Nephron progenitor cell (in vitro differentiated cells): ENCODE measurements around the gene DKC1.

ENCODE experiments used
- DNase-seq: peaks from one replicate; pipeline ENCODE4 v3.0.0; 2021
- H3K27ac Mint-ChIP-seq: 2 replicates; pipeline ENCODE4 v1.8.0; 2021; ENCODE audit warnings: mild to moderate bottlenecking, moderate library complexity, mixed read lengths
- H3K27me3 Mint-ChIP-seq: 2 replicates; pipeline ENCODE4 v1.8.0; 2021; ENCODE audit warnings: mild to moderate bottlenecking, low read depth, mixed read lengths; ENCODE audit not compliant: poor library complexity
- H3K36me3 Mint-ChIP-seq: 2 replicates; pipeline ENCODE4 v1.8.0; 2021; ENCODE audit warnings: low read depth, mixed read lengths
- H3K4me1 Mint-ChIP-seq: 2 replicates; pipeline ENCODE4 v1.8.0; 2021; ENCODE audit warnings: mixed read lengths
- H3K4me3 Mint-ChIP-seq: 2 replicates; pipeline ENCODE4 v1.8.0; 2021; ENCODE audit warnings: mild to moderate bottlenecking, moderate library complexity, mixed read lengths
- H3K9me3 Mint-ChIP-seq: 2 replicates; pipeline ENCODE4 v1.8.0; 2021; ENCODE audit warnings: mild to moderate bottlenecking, moderate library complexity, mixed read lengths
- TF ChIP-seq, protein P1 (sequence below): fragments of 200-600 bp; sonication (generic); IDR thresholded peaks from 2 replicates; pipeline ENCODE4 v1.5.0; 2021; ENCODE audit warnings: antibody characterized with exemption

Gene DKC1

DNA sequence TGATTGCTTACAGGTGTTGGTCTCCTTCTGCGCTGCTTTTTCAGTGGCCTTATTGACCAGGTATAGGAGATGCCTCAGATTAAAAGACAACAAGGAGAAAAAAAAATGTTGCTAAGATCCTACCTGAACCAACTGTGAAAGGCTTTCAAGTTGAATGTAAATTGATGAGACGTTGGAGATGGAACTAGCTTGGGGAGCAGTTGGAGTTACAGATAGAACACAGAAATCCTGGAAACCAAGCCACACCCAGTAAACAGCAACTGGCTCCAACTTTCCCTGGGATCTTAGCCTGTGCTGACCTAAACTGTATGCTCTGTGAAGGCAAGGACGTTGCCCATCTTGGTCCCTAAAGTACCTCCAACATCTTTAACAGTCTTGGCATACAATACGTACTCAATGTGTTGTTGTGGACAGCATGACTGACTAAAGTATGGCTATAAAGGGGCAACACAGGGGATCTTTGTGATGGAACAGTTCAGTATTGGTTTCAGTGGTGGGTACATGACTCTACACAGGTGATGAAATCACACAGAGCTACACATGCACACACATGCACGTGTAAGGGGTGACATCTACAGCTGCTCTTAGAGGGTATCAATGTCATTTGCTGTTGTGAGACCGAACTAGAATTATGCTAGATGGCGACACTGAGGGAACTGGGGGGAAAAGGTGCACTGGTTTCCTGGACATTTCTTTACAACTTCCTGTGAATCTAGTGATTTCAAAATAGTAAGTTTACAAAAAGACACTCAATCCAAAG, 34.1 kb upstream of the DKC1 start:
- Mint-ChIP-seq H3K36me3 (no peaks in the 10 kb centered on the region), H3K4me3 (no peak overlapping the region), H3K4me1 (peaks cover 19% of the 10 kb centered on the region), H3K27me3 (peaks cover 12% of the 10 kb centered on the region), H3K9me3 (peaks cover 50% of the 10 kb centered on the region), H3K27ac (no peak overlapping the region)
- DNase-seq = no peak
- TF ChIP-seq, protein P1, sequence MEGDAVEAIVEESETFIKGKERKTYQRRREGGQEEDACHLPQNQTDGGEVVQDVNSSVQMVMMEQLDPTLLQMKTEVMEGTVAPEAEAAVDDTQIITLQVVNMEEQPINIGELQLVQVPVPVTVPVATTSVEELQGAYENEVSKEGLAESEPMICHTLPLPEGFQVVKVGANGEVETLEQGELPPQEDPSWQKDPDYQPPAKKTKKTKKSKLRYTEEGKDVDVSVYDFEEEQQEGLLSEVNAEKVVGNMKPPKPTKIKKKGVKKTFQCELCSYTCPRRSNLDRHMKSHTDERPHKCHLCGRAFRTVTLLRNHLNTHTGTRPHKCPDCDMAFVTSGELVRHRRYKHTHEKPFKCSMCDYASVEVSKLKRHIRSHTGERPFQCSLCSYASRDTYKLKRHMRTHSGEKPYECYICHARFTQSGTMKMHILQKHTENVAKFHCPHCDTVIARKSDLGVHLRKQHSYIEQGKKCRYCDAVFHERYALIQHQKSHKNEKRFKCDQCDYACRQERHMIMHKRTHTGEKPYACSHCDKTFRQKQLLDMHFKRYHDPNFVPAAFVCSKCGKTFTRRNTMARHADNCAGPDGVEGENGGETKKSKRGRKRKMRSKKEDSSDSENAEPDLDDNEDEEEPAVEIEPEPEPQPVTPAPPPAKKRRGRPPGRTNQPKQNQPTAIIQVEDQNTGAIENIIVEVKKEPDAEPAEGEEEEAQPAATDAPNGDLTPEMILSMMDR = no peak

DNA sequence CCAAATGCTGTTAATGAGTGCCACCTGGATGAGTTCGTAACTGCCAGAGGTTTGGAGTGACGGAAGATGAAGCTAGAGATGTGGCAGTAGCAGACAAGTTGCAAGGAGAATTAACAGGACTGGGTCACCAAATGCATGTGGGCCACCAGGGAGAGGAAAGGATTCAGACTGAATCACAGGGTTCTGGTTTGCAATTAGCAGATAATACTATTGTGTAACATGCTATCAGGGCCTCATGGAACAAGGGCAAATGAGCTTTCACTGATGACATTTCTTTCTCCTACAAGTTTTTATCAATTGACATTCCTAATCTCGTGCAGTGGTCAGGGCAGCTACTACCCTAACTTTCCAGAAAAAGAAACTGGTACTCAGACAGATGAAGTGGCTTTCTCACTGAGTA, 33.2 kb upstream of the DKC1 start:
- H3K27ac Mint-ChIP-seq = no peak overlapping the region
- DNase-seq = no peak
- TF ChIP-seq, protein P1 = no peak
- H3K4me1 Mint-ChIP-seq = peaks cover 25% of the 10 kb centered on the region
- no peaks in the 10 kb centered on the region for H3K36me3 Mint-ChIP-seq
- H3K4me3 Mint-ChIP-seq = no peak overlapping the region
- peaks cover 47% of the 10 kb centered on the region for H3K9me3 Mint-ChIP-seq
- peaks cover 9% of the 10 kb centered on the region for H3K27me3 Mint-ChIP-seq

DNA sequence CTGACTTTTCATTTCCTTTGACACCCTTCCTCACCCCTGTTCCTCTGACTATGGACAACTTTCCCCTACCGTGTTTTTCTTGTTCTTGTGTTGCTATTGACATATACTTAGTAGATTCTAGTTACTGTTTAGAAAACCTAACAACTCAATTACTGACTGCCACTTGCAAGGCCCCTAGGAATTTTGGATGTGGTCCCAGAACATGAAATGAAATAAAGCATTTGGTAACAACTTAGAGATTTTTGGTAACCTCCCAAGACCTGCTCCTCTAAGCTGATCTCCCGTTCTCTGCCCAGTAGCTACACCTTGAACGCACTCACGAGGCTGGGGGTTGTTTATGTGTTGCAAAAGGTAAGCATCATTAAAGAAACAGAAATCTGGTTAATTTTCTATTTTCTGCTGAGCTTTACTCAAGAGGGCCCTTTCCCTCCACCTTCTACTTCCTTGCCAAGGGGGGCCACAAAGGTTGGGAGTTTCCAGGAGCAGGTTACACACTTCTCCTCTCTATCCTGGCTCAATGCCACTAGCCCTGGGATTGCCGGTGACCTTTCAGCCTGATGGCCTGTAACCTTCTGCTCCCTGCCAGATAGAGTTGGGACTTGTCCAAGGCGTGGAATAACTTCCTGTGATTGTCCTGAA, 32.3 kb upstream of the DKC1 start:
- TF ChIP-seq, protein P1 = no peak
- H3K4me1 Mint-ChIP-seq = peaks cover 32% of the 10 kb centered on the region
- no peak overlapping the region for H3K27ac Mint-ChIP-seq
- H3K27me3 Mint-ChIP-seq = peaks cover 6% of the 10 kb centered on the region
- no peak overlapping the region for H3K4me3 Mint-ChIP-seq
- DNase-seq = no peak
- peaks cover 38% of the 10 kb centered on the region for H3K9me3 Mint-ChIP-seq
- no peaks in the 10 kb centered on the region for H3K36me3 Mint-ChIP-seq

DNA sequence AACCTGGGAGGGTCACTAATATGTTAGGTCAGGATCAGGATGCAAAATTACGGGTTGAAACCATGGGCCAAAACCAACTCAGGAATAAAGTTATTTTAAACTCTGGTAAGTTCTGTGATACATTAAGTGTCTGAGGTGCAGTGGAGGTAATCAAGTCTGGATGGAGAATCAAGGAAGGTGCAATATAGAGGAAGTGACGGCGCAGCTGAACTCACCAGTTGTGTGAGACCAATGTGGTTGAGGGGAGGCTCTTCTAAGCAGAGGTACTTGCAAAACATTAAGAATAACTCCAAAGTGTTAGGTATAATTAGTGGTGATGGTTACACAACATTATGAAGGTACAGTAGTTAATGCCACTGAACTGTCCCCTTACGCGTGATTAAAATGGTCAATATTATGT, 31.5 kb upstream of the DKC1 start:
- H3K4me1 Mint-ChIP-seq = peaks cover 37% of the 10 kb centered on the region
- peaks cover 36% of the 10 kb centered on the region for H3K9me3 Mint-ChIP-seq
- H3K4me3 Mint-ChIP-seq = no peak overlapping the region
- no peak overlapping the region for H3K27ac Mint-ChIP-seq
- no peak for DNase-seq
- H3K27me3 Mint-ChIP-seq = peaks cover 9% of the 10 kb centered on the region
- no peaks in the 10 kb centered on the region for H3K36me3 Mint-ChIP-seq
- TF ChIP-seq, protein P1 = no peak

DNA sequence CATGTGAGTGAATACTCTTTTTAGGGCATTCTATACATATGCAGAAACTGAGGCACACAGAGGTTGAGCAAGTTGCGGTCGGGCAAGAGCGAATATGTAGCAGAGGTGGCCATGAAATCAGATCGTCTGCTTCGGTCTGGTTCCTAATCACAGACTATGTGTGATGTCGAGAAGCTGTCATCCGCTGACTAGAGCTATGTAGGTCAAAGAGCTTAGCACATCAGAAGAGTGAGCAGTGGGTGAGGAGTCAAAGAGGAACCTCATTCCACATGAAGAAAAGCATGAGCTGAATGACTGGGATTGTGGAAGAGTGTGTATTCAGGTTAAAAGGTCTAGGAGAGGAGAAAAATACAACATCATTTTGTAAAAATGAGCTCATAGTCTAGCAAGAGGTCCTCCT, 30.8 kb upstream of the DKC1 start:
- Mint-ChIP-seq H3K4me1 (peaks cover 37% of the 10 kb centered on the region), H3K4me3 (no peak overlapping the region), H3K27ac (no peak overlapping the region), H3K9me3 (peaks cover 41% of the 10 kb centered on the region), H3K27me3 (peaks cover 9% of the 10 kb centered on the region), H3K36me3 (no peaks in the 10 kb centered on the region)
- TF ChIP-seq, protein P1 = no peak
- DNase-seq = no peak
